ENCODE results near the gene STRA6. TPM values are rescaled to one million over a fixed set of nuclear protein-coding genes. Genes with fewer than 3 reads are reported as not detected.

The STRA6 gene
- polyA plus RNA-seq, 1 donor from 2014 or later: not detected

- no peaks in the 10 kb centered on the region for H3K9me3 Mint-ChIP-seq
- H3K27me3 Mint-ChIP-seq: peaks cover 4% of the 10 kb centered on the region
- no peaks in the 10 kb centered on the region for H3K36me3 Mint-ChIP-seq
- no peak overlapping the region for H3K27ac Mint-ChIP-seq
- H3K4me1 Mint-ChIP-seq: peaks cover 0 to 7% (median 5%) of the 10 kb centered on the region in 3 donors
- H3K4me3 Mint-ChIP-seq: no peak overlapping the region
Observed at GRCh38 chr15:74233851-74234597, 31.4 kb upstream of the STRA6 start.

- Mint-ChIP-seq H3K9me3 (no peaks in the 10 kb centered on the region), H3K4me3 (peak overlapping the region in 1 of 4 donors; percentile 15), H3K27ac (no peak overlapping the region), H3K27me3 (peaks cover 8% of the 10 kb centered on the region), H3K4me1 (peaks cover 0 to 7% (median 5%) of the 10 kb centered on the region in 3 donors), H3K36me3 (no peaks in the 10 kb centered on the region)
Observed at GRCh38 chr15:74233373-74233772, 30.8 kb upstream of the STRA6 start.

DNA sequence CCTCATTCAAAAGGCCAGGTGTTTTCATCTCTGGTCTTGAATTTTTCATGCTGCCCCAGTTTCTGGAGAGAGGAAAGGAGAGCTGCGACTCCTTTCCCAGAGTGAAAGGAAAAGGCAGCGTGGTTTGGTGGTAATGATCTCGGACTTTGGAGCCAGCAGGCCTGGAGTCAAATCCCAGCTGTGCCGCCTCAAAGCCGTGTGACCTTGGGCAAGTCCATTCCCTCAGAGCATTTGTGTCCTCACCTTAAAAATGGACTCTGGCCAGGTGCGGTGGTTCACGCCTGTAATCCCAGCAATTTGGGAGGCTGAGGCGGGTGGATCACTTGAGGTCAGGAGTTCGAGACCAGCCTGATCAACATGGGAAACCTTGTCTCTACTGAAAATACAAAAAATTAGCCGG, 28.9 kb upstream of the STRA6 start:
- peaks cover 20% of the 10 kb centered on the region for H3K27me3 Mint-ChIP-seq
- H3K36me3 Mint-ChIP-seq: no peaks in the 10 kb centered on the region
- no peak overlapping the region for H3K27ac Mint-ChIP-seq

GRCh38 chr15:74229686-74230085, 27.1 kb upstream of the STRA6 start:
- Mint-ChIP-seq H3K27ac (no peak overlapping the region), H3K36me3 (peaks cover 1% of the 10 kb centered on the region), H3K9me3 (peaks cover 0 to 4% (median 0%) of the 10 kb centered on the region in 3 donors), H3K4me3 (no peak overlapping the region), H3K4me1 (peaks cover 0 to 2% (median 0%) of the 10 kb centered on the region in 3 donors), H3K27me3 (peaks cover 24% of the 10 kb centered on the region)

More for the DNA sequence above, 28.9 kb upstream of the STRA6 start:
- Mint-ChIP-seq H3K9me3 (peaks cover 0 to 2% (median 0%) of the 10 kb centered on the region in 3 donors), H3K4me3 (no peak overlapping the region), H3K4me1 (peaks cover 0 to 7% (median 5%) of the 10 kb centered on the region in 3 donors)

GRCh38 chr15:74228723-74229081, 26.1 kb upstream of the STRA6 start:
- Mint-ChIP-seq H3K4me1 (peaks cover 0 to 2% (median 0%) of the 10 kb centered on the region in 3 donors), H3K9me3 (peaks cover 0 to 4% (median 0%) of the 10 kb centered on the region in 3 donors), H3K27ac (no peak overlapping the region), H3K27me3 (peaks cover 26% of the 10 kb centered on the region), H3K4me3 (no peak overlapping the region), H3K36me3 (peaks cover 1% of the 10 kb centered on the region)

DNA sequence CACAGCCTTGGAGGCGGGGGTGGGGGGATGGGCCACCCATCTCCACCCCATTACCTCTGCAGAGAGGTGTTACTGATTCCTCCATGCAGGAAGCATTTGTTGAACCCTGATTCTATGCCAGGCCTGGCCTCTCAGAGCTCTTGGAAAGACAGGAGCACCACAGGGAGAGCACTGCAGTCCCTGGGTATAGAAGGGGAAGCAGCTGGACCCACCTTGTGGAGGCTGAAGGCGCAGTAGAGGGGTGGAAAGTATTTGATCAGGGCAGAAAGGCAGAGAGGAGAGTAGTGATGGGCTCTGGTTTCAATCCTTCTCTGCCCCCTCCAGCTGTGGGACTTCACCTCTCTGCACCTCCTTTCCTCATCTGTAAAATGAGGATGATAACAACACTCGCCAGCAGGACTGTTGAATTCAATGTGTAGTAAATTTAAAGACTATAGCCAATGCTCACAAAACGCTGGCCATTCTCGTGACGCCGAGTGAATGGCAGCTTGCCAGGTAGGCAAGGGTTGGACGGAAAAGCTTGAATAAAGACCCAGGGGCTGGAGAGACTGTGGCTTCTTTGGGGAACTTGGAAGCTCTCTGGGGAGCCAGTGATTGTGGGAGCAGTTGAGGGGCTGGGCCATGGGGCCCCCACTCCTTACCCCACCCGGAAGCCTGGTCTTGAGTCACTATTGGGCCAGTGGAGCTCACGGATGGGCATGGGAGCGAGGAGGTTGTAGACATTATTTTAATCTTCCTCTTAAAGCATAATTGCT, 25.6 kb upstream of the STRA6 start:
- no peak overlapping the region for H3K27ac Mint-ChIP-seq
- peaks cover 1% of the 10 kb centered on the region for H3K36me3 Mint-ChIP-seq
- peaks cover 0 to 4% (median 0%) of the 10 kb centered on the region in 3 donors for H3K9me3 Mint-ChIP-seq
- H3K4me1 Mint-ChIP-seq: peaks cover 0 to 2% (median 0%) of the 10 kb centered on the region in 3 donors
- H3K4me3 Mint-ChIP-seq: no peak overlapping the region
- peaks cover 27% of the 10 kb centered on the region for H3K27me3 Mint-ChIP-seq

DNA sequence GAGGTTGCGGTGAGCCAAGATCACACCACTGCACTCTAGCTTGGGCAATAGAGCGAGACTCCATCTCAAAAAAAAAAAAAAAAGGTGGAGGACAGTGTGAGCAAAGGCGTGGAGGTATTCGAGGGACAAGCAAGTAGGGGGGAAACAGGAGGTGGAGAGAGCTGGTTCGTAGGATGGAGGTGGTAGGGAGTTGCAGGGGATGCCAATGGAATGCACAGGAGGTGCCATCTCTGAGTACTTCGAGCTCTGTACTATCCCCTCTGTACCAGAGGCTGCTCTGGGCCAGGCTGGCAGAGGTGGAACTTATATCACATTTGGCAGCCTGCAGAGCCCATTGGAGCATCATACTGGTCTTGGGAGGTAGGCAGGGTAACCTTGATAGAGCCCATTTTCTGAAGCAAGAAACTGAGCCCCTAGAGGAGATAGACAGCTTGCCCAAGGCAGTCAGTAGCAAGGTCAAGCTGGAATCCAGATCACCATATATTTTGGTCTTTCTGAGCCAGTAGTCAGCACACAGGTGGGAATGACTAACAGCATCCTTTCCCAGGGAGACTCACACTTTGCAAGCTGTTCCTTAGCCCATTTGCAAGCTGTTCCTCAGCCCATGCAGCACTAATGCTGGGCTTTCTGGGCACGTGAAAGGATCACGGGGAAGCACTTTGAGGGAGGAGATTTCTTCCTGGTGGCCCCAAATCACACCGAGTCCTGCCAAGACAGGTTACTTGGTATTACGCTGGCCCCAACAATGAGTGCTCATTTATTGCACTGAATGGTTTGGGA, 24.4 kb upstream of the STRA6 start:
- Mint-ChIP-seq H3K27ac (peak overlapping the region in 1 of 3 donors; percentile 75), H3K4me3 (peak overlapping the region in 1 of 4 donors; percentile 25), H3K36me3 (peaks cover 1% of the 10 kb centered on the region), H3K27me3 (peaks cover 31% of the 10 kb centered on the region), H3K9me3 (peaks cover 0 to 4% (median 0%) of the 10 kb centered on the region in 3 donors), H3K4me1 (peaks cover 0 to 2% (median 0%) of the 10 kb centered on the region in 3 donors)

DNA sequence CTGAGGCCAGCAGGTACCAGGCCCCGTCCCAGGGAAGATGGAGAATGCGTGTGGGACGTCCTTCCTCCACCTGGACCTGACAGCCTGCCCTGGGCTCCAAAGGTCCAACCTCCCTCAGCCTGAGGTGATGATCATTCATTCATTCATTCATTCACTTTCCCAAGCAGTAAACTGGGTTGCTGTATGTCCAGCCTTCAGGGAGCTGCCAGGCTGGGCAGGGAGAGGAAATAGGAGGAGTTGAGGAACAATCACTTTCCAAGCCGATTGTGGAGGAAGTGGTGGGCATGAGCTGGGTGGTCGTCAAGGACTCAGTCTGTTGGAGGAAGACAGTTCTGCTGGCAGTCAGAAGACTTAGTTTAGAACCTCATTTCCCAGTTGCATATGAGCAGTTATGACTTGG, 23.3 kb upstream of the STRA6 start:
- Mint-ChIP-seq H3K9me3 (peaks cover 0 to 4% (median 0%) of the 10 kb centered on the region in 3 donors), H3K4me3 (no peak overlapping the region), H3K36me3 (peaks cover 1% of the 10 kb centered on the region), H3K4me1 (peaks cover 0 to 2% (median 0%) of the 10 kb centered on the region in 3 donors), H3K27ac (no peak overlapping the region), H3K27me3 (peaks cover 31% of the 10 kb centered on the region)

- no peak overlapping the region for H3K4me3 Mint-ChIP-seq
- peaks cover 1% of the 10 kb centered on the region for H3K36me3 Mint-ChIP-seq
- H3K27ac Mint-ChIP-seq: no peak overlapping the region
- peaks cover 26% of the 10 kb centered on the region for H3K27me3 Mint-ChIP-seq
- peaks cover 0 to 2% (median 0%) of the 10 kb centered on the region in 3 donors for H3K9me3 Mint-ChIP-seq
- H3K4me1 Mint-ChIP-seq: peaks cover 0 to 2% (median 0%) of the 10 kb centered on the region in 3 donors
Observed at GRCh38 chr15:74222240-74223119, 19.9 kb upstream of the STRA6 start.

DNA sequence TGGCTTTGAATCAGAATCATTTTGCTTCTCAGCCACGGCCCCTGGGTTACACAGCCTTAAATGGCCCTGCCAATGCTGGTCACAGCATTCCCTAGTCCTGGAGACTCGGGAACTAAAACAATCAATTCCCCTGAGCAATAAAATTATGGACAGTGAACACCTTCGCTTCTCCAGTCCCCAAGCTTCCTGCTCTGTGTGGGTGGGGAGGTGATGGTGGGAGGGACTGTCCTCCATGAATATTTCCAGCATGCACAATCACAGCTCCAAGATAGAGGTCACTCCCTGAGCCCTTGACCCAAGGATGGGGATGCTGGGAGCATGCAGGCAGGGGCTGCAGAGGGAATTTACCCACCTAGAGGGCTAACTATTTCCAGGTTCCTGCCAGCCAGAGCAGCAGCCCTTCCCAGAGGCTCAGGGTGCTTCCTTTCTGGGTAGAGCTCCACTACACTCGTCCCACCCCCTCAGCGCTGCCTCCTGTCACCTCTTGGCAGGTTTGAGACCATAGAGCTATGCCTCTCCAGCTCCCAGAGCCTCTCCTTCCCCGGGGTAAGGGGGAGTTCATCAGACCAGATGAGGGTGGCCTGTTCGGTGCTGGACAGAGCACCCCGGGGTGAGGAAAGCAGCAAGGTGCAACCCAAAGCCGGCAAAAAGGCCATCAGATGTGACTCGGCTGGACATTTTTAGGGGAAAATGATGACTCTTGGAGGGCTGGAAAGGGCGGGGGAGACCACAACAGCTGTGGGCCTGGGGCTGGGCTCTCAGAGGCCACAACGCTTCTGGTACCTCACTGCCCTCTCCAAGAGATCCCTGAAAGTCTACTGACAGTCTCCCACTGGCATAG, 19.0 kb upstream of the STRA6 start:
- Mint-ChIP-seq H3K27me3 (peaks cover 20% of the 10 kb centered on the region), H3K9me3 (peaks cover 0 to 2% (median 0%) of the 10 kb centered on the region in 3 donors), H3K4me3 (no peak overlapping the region), H3K4me1 (peaks cover 0 to 2% (median 0%) of the 10 kb centered on the region in 3 donors), H3K27ac (no peak overlapping the region), H3K36me3 (peaks cover 1% of the 10 kb centered on the region)

DNA sequence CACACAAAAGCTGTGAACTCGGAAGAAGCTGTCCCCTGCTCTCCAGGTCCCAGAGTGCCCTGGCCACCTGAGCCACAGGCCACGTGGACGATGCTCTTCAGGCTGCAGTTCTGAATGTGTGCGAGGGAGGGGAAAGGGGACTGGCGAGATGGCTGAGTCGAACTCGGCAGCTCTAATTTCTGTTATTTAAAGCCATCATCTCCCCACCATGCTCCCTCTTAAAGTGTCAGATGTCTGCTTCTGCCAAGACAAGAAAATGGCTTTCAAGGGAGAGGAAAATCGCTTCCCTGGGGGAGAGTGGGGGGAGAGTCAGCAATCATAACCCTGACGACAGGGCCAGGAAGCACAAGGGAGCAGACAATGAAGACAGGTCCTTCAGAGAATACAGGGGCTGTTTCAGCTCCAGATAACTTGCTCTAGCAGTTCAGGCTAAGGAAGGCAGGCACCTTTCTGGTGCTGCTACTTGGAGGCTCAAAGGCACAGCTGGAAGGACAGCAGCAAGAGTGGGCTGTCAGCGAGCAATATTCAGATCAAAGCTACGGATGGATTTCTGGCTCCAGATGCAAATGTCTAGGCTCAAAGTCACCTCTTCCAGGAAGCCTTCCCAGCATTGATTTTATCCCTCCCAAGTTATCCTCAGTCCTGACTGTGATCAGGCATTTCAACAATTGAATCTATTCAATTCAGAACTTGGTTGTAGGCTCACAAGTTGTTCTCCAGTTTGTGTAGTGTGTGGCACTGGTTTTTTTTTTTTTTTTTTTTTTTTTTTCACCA, 18.1 kb upstream of the STRA6 start:
- H3K4me3 Mint-ChIP-seq: no peak overlapping the region
- peaks cover 1% of the 10 kb centered on the region for H3K36me3 Mint-ChIP-seq
- H3K4me1 Mint-ChIP-seq: peaks cover 0 to 2% (median 0%) of the 10 kb centered on the region in 3 donors
- H3K27me3 Mint-ChIP-seq: peaks cover 21% of the 10 kb centered on the region
- H3K27ac Mint-ChIP-seq: no peak overlapping the region
- H3K9me3 Mint-ChIP-seq: no peaks in the 10 kb centered on the region

GRCh38 chr15:74217907-74218885, 15.6 kb upstream of the STRA6 start:
- Mint-ChIP-seq H3K27ac (no peak overlapping the region), H3K4me3 (no peak overlapping the region), H3K9me3 (peaks cover 0 to 4% (median 0%) of the 10 kb centered on the region in 3 donors), H3K27me3 (peaks cover 23% of the 10 kb centered on the region), H3K4me1 (no peaks in the 10 kb centered on the region), H3K36me3 (no peaks in the 10 kb centered on the region)
